GM23338 (cell line): ENCODE measurements around the gene BAZ1B. TPM values are rescaled to one million over a fixed set of nuclear protein-coding genes. Genes with fewer than 3 reads are reported as not detected.
A peak's percentile ranks its signal among the peaks of the same experiment; 100 is the strongest.

Experiments
- ATAC-seq: fragments of 200-7000 bp; cut with Tn5 transposase; 3 replicates; pipeline ENCODE4 v1.9.1; 2020
- DNase-seq: peaks from one replicate; pipeline ENCODE4 v3.0.0-alpha.2; 2015; ENCODE audit warnings: low spot score
- H2AFZ ChIP-seq: fragments of 200-600 bp; sonication (generic); 2 replicates; pipeline ENCODE4 v1.8.0; 2016; ENCODE audit warnings: antibody characterized with exemption, mild to moderate bottlenecking, moderate library complexity
- H3F3A ChIP-seq: fragments of 200-600 bp; sonication (generic); replicated peaks from 2 replicates; pipeline ENCODE4 v1.8.0; 2017; ENCODE audit warnings: antibody characterized with exemption, mixed run types, low read depth
- H3K27ac ChIP-seq: fragments of 200-600 bp; sonication (generic); 2 replicates; pipeline ENCODE4 v1.6.1; 2016; ENCODE audit warnings: low read depth
- H3K27me3 ChIP-seq: fragments of 200-600 bp; sonication (generic); 2 replicates; pipeline ENCODE4 v1.8.0; 2016; ENCODE audit warnings: mild to moderate bottlenecking, mixed run types, moderate library complexity; ENCODE audit not compliant: insufficient read depth
- H3K36me3 ChIP-seq: fragments of 200-600 bp; sonication (generic); 2 replicates; pipeline ENCODE4 v1.8.0; 2016; ENCODE audit warnings: mild to moderate bottlenecking; ENCODE audit not compliant: insufficient read depth
- H3K4me1 ChIP-seq: fragments of 200-600 bp; sonication (generic); 2 replicates; pipeline ENCODE4 v1.8.0; 2016; ENCODE audit warnings: mild to moderate bottlenecking, moderate library complexity; ENCODE audit not compliant: insufficient read depth
- H3K4me2 ChIP-seq: fragments of 200-600 bp; sonication (generic); 2 replicates; pipeline ENCODE4 v1.7.1; 2017; ENCODE audit warnings: mixed run types
- H3K4me3 ChIP-seq: fragments of 200-600 bp; sonication (generic); 2 replicates; pipeline ENCODE4 v1.6.1; 2016; ENCODE audit warnings: mixed run types
- H3K79me2 ChIP-seq: fragments of 200-600 bp; sonication (generic); replicated peaks from 2 replicates; pipeline ENCODE4 v1.8.0; 2017; ENCODE audit warnings: mild to moderate bottlenecking; ENCODE audit not compliant: insufficient read depth
- H3K9me2 ChIP-seq: fragments of 200-600 bp; sonication (generic); 2 replicates; pipeline ENCODE4 v1.8.0; 2017; ENCODE audit not compliant: insufficient read depth
- H4K20me1 ChIP-seq: fragments of 200-600 bp; sonication (generic); replicated peaks from 2 replicates; pipeline ENCODE4 v1.8.0; 2017; ENCODE audit warnings: mild to moderate bottlenecking; ENCODE audit not compliant: insufficient read depth
- H3K27ac Mint-ChIP-seq: 2 replicates; pipeline ENCODE4 v1.8.0; 2020; ENCODE audit warnings: inconsistent platforms, mild to moderate bottlenecking, moderate library complexity, mixed read lengths
- H3K27me3 Mint-ChIP-seq: 3 replicates; pipeline ENCODE4 v1.8.0; 2022; ENCODE audit warnings: low read depth, mild to moderate bottlenecking, moderate library complexity, mixed read lengths, inconsistent platforms; ENCODE audit not compliant: insufficient read depth, poor library complexity
- H3K36me3 Mint-ChIP-seq: 3 replicates; pipeline ENCODE4 v1.8.0; 2021; ENCODE audit warnings: low read depth, mild to moderate bottlenecking, inconsistent platforms, moderate library complexity, mixed read lengths
- H3K4me1 Mint-ChIP-seq: 3 replicates; pipeline ENCODE4 v1.8.0; 2020; ENCODE audit warnings: mild to moderate bottlenecking, inconsistent platforms, mixed read lengths
- H3K4me3 Mint-ChIP-seq: 3 replicates; pipeline ENCODE4 v1.8.0; 2021; ENCODE audit warnings: moderate library complexity, mild to moderate bottlenecking, inconsistent platforms, mixed read lengths
- H3K9me3 Mint-ChIP-seq: 3 replicates; pipeline ENCODE4 v1.8.0; 2020; ENCODE audit warnings: moderate library complexity, mild to moderate bottlenecking, inconsistent platforms, mixed read lengths
- CREB1 ChIP-seq: fragments of 250-450 bp; sonication (Bioruptor Pico); IDR thresholded peaks from 2 replicates; pipeline ENCODE4 v1.5.0; 2020; ENCODE audit warnings: low read depth, mild to moderate bottlenecking, moderate library complexity
- CTCF ChIP-seq, 2 experiments: fragments of 200-600 bp in 1 of 2; sonication (generic) in 1 of 2; conservative IDR thresholded peaks; 2 replicates each; pipeline versions ENCODE4 v1.5.1 to v1.6.1; 2016 to 2017; ENCODE audit warnings: antibody characterized with exemption in 2 of 2, low read depth in 2 of 2, mild to moderate bottlenecking in 2 of 2, moderate library complexity in 1 of 2
- EZH2 ChIP-seq: fragments of 200-600 bp; sonication (generic); IDR thresholded peaks from one replicate; pipeline ENCODE4 v1.8.0; 2017; ENCODE audit warnings: antibody characterized with exemption, mild to moderate bottlenecking, low read depth; ENCODE audit not compliant: unreplicated experiment
- EZH2phosphoT487 ChIP-seq: fragments of 200-600 bp; sonication (generic); IDR thresholded peaks from one replicate; pipeline ENCODE4 v1.8.1; 2018; ENCODE audit warnings: antibody characterized with exemption; ENCODE audit not compliant: unreplicated experiment
- JUNB ChIP-seq: IDR thresholded peaks from one replicate; pipeline ENCODE4 v1.6.1; 2016; ENCODE audit warnings: antibody characterized with exemption; ENCODE audit not compliant: unreplicated experiment
- NANOG ChIP-seq: IDR thresholded peaks from 2 replicates; pipeline ENCODE4 v1.6.1; 2016; ENCODE audit warnings: antibody characterized with exemption, borderline replicate concordance
- POLR2AphosphoS5 ChIP-seq: IDR thresholded peaks from 2 replicates; pipeline ENCODE4 v1.6.1; 2016; ENCODE audit warnings: antibody characterized with exemption, low read depth
- REST ChIP-seq: IDR thresholded peaks from one replicate; pipeline ENCODE4 v1.6.1; 2018; ENCODE audit warnings: antibody characterized with exemption; ENCODE audit not compliant: unreplicated experiment
- STAT1 ChIP-seq: IDR thresholded peaks from one replicate; pipeline ENCODE4 v1.6.1; 2016; ENCODE audit warnings: antibody characterized with exemption; ENCODE audit not compliant: unreplicated experiment
- ZNF114 ChIP-seq: fragments of 250-450 bp; sonication (Bioruptor Pico); IDR thresholded peaks from 2 replicates; pipeline ENCODE4 v1.5.0; 2020; ENCODE audit warnings: mild to moderate bottlenecking, moderate library complexity
- ZNF331 ChIP-seq: fragments of 250-450 bp; sonication (Bioruptor Pico); IDR thresholded peaks from 2 replicates; pipeline ENCODE4 v1.5.0; 2020; ENCODE audit warnings: low read depth, mild to moderate bottlenecking, moderate library complexity
- polyA plus RNA-seq: library from polyadenylated mRNA; unstranded; fragments of >200 nt; fragmentation: Nextera tagmentation; extraction: Ambion mirVana; gene quantifications from 2 replicates; pipeline ENCODE4 v1.2.1, GENCODE V29; 2016
- total RNA-seq: library from RNA; depleted of rRNA; stranded (reverse); fragments of >200 nt; shearing (Covaris generic); gene quantifications from 2 replicates; pipeline ENCODE4 v1.2.3, GENCODE V29; 2014
- TF ChIP-seq, protein P1 (sequence below): IDR thresholded peaks from 2 replicates; pipeline ENCODE4 v1.6.1; 2016; ENCODE audit warnings: antibody characterized with exemption
- TF ChIP-seq, protein P2 (sequence below): fragments of 250-450 bp; sonication (Bioruptor Pico); IDR thresholded peaks from 2 replicates; pipeline ENCODE4 v1.5.0; 2020; ENCODE audit warnings: mild to moderate bottlenecking, moderate library complexity

The BAZ1B gene
- total and polyA plus RNA-seq, 2 experiments from 2014 or later, result 40.4 to 70.7 TPM

GRCh38 chr7:73424489-73424885 lies 97.6 kb downstream of the BAZ1B start:
- Histone ChIP-seq H3K4me1 (peaks cover 10% of the 10 kb centered on the region), H3K79me2 (no peaks in the 10 kb centered on the region), H4K20me1 (no peaks in the 10 kb centered on the region), H3K4me3 (peak overlapping the region; percentile 56), H3K4me2 (peak overlapping the region; percentile 78), H3K27me3 (no peaks in the 10 kb centered on the region), H3F3A (no peaks in the 10 kb centered on the region), H3K36me3 (no peaks in the 10 kb centered on the region), H2AFZ (no peak overlapping the region; the same call in 1 of the 2 replicates), H3K9me2 (no peaks in the 10 kb centered on the region), H3K27ac (no peak overlapping the region)
- no peaks in the 10 kb centered on the region for H3K9me3 Mint-ChIP-seq
- DNase-seq (no peak), ATAC-seq (no peak)
- peaks cover 9% of the 10 kb centered on the region for H3K27me3 Mint-ChIP-seq
- H3K27ac Mint-ChIP-seq, result no peak overlapping the region
- H3K36me3 Mint-ChIP-seq, result no peaks in the 10 kb centered on the region
- H3K4me1 Mint-ChIP-seq, result peaks cover 2% of the 10 kb centered on the region; the same call in 1 of the 3 replicates
- peak overlapping the region; percentile 54 for H3K4me3 Mint-ChIP-seq
- TF ChIP-seq EZH2phosphoT487 (no peak), POLR2AphosphoS5 (no peak), ZNF114 (CRISPR knock-in tag) (no peak), EZH2 (no peak), CREB1 (CRISPR knock-in tag) (no peak), REST (no peak), CTCF (conservative IDR thresholded peaks at IDR 0.05; ENCODE audit: low read depth in 2 of 2) (no peak), ZNF331 (CRISPR knock-in tag) (no peak), STAT1 (no peak), JUNB (no peak), NANOG (no peak)
- TF ChIP-seq, protein P1, sequence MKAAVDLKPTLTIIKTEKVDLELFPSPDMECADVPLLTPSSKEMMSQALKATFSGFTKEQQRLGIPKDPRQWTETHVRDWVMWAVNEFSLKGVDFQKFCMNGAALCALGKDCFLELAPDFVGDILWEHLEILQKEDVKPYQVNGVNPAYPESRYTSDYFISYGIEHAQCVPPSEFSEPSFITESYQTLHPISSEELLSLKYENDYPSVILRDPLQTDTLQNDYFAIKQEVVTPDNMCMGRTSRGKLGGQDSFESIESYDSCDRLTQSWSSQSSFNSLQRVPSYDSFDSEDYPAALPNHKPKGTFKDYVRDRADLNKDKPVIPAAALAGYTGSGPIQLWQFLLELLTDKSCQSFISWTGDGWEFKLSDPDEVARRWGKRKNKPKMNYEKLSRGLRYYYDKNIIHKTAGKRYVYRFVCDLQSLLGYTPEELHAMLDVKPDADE, result no peak
- TF ChIP-seq, protein P2, sequence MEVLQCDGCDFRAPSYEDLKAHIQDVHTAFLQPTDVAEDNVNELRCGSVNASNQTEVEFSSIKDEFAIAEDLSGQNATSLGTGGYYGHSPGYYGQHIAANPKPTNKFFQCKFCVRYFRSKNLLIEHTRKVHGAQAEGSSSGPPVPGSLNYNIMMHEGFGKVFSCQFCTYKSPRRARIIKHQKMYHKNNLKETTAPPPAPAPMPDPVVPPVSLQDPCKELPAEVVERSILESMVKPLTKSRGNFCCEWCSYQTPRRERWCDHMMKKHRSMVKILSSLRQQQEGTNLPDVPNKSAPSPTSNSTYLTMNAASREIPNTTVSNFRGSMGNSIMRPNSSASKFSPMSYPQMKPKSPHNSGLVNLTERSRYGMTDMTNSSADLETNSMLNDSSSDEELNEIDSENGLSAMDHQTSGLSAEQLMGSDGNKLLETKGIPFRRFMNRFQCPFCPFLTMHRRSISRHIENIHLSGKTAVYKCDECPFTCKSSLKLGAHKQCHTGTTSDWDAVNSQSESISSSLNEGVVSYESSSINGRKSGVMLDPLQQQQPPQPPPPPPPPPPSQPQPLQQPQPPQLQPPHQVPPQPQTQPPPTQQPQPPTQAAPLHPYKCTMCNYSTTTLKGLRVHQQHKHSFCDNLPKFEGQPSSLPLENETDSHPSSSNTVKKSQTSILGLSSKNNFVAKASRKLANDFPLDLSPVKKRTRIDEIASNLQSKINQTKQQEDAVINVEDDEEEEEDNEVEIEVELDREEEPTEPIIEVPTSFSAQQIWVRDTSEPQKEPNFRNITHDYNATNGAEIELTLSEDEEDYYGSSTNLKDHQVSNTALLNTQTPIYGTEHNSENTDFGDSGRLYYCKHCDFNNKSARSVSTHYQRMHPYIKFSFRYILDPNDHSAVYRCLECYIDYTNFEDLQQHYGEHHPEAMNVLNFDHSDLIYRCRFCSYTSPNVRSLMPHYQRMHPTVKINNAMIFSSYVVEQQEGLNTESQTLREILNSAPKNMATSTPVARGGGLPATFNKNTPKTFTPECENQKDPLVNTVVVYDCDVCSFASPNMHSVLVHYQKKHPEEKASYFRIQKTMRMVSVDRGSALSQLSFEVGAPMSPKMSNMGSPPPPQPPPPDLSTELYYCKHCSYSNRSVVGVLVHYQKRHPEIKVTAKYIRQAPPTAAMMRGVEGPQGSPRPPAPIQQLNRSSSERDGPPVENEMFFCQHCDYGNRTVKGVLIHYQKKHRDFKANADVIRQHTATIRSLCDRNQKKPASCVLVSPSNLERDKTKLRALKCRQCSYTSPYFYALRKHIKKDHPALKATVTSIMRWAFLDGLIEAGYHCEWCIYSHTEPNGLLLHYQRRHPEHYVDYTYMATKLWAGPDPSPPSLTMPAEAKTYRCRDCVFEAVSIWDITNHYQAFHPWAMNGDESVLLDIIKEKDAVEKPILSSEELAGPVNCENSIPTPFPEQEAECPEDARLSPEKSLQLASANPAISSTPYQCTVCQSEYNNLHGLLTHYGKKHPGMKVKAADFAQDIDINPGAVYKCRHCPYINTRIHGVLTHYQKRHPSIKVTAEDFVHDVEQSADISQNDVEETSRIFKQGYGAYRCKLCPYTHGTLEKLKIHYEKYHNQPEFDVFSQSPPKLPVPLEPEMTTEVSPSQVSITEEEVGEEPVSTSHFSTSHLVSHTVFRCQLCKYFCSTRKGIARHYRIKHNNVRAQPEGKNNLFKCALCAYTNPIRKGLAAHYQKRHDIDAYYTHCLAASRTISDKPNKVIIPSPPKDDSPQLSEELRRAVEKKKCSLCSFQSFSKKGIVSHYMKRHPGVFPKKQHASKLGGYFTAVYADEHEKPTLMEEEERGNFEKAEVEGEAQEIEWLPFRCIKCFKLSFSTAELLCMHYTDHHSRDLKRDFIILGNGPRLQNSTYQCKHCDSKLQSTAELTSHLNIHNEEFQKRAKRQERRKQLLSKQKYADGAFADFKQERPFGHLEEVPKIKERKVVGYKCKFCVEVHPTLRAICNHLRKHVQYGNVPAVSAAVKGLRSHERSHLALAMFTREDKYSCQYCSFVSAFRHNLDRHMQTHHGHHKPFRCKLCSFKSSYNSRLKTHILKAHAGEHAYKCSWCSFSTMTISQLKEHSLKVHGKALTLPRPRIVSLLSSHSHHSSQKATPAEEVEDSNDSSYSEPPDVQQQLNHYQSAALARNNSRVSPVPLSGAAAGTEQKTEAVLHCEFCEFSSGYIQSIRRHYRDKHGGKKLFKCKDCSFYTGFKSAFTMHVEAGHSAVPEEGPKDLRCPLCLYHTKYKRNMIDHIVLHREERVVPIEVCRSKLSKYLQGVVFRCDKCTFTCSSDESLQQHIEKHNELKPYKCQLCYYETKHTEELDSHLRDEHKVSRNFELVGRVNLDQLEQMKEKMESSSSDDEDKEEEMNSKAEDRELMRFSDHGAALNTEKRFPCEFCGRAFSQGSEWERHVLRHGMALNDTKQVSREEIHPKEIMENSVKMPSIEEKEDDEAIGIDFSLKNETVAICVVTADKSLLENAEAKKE (CRISPR knock-in tag), result no peak
